NOMO-1 treated with DMSO at 0.1 percent for 48 hours (cell line): Measurements from ENCODE around the gene TDRD3.
A peak's percentile ranks its signal among the peaks of the same experiment; 100 is the strongest.
"Not testable (repeated sequence)": the region's sequence is repeated elsewhere in the genome, so short reads cannot be mapped to it uniquely, and the experiment has no call there.

ENCODE experiments used
- DNase-seq: peaks from one replicate; lab custom pipeline; 2025; ENCODE audit not compliant: unreplicated experiment; lab: John Stamatoyannopoulos, UW

Gene TDRD3

DNA sequence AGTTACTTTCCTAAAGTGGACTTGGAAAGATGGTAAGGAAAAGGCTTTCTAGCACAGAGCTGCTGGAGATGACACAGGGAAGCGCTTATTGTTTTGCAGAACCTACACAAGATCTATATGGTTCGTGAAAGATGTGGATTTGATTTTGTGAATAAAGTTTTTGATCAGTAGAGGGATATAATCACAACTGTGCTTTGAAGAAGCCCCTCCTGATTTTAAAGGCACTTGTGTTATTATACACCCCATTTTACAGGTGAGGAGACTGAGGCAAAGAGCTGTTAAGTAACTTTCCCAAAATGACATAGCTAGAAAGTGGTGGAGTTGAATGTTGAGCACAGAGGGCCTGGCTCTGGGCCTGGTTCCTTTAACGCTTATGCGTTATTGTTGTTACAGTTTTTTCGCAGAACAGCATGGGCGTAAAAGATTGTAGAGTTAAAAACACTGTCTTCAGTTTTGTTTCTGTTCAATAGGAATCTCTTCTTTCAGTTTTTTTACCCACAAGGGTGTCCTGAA lies 1.4 kb downstream of the TDRD3 start:
- no peak for DNase-seq

DNA sequence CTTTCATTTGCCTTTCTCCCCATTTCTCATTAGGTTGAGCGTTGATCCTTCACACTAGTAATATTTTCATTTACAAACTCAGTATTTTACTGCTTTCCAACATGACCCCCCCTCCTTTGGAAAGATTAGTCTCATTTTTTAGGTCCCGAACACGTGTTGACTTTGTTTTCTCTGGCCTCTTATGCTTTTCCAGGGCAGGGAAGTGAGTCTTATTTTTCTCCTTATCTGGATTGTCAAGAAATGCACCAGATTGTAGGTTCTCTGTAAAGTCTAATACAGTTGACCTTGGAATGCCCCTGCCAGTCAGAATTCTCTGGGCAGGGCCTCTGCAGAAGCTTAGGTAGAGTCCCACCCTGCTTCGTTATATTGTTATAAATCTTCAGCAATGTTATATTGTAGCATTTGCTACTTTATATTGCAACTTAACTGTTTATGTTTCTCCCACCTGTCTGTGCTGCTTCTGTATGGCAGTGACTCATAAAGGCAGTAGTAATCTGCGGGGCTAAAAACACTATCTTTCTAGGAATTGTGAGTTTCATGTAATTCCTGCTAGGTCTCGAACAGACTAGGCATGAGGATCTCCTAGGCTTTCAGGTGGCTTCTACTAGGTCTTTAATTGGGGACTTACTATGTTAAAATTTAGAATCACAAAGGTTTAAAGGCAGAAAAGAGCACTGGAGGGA lies 2.0 kb downstream of the TDRD3 start:
- DNase-seq = no peak

DNA sequence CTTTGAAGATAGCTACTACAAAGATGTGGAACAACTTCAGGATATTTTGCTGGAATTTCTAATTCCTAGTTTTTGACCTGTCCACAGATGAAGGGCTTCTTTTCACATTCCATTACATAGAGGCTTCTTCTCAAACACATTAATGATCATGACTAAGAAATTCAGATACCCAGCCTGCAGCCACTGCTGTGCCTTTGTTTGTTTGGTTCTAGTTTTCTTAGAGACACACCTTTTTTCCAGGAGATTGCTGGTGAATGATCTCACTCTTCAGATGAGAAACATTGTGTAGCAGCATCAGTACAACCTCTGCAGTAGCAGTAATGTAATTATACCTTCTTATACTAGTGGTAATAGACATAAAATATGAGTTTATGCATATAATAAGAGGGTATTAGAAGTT lies 5.0 kb downstream of the TDRD3 start:
- no peak for DNase-seq

DNA sequence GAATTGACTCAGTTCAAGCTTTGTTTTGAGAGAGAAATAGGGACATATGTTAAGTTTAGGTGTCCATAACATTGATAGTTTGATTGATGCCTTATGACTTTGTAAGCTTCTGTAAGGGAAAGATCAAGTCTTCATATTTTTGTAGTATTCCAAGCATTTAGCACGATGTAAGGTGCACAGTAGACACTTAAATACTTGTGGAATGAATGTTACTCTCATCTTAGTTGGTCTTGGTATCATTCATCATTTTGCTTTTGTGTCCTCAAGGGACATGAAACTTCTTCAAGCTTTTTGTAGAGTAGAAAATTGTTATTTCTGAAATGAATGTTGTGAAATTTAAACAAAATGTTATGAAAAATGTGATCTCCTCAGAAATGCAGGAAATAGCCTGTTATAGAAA lies 10.1 kb downstream of the TDRD3 start:
- no peak for DNase-seq

DNA sequence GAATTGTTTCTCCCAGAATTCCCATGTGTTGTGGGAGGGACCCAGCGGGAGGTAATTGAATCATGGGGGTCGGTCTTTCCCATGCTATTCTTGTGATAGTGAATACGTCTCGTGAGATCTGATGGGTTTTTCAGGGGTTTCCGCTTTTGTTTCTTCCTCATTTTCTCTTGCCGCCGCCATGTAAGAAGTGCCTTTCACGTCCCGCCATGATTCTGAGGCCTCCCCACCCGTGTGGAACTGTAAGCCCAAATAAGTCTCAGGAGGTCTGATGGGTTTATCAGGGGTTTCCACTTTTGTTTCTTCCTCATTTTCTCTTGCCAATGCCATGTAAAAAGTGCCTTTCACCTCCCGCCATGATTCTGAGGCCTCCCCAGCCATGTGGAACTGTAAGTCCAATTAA lies 10.8 kb downstream of the TDRD3 start:
- not testable (repeated sequence) for DNase-seq

DNA sequence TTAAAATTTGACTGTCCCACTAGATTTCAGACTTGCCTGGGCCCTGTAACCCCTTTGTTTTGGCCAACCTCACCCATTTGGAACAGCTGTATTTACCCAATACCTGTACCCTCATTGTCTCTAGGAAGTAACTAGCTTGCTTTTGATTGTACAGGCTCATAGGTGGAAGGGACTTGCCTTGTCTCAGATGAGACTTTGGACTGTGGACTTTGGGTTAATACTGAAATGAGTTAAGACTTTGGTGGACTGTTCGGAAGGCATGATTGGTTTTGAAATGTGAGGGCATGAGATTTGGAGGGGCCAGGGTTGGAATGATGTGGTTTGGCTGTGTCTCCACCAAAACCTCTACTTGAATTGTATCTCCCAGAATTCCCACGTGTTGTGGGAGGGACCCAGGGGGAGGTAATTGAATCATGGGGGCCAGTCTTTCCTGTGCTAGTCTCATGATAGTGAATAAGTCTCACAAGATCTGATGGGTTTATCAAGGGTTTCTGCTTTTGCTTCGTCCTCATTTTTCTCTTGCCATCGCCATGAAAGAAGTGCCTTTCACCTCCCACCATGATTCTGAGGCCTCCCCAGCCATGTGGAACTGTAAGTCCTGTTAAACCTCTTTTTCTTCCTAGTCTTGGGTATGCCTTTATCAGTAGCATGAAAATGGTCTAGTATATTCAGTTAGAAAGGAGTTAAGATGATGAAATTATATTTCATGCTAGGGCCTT lies 12.7 kb downstream of the TDRD3 start:
- DNase-seq = not testable (repeated sequence)

DNA sequence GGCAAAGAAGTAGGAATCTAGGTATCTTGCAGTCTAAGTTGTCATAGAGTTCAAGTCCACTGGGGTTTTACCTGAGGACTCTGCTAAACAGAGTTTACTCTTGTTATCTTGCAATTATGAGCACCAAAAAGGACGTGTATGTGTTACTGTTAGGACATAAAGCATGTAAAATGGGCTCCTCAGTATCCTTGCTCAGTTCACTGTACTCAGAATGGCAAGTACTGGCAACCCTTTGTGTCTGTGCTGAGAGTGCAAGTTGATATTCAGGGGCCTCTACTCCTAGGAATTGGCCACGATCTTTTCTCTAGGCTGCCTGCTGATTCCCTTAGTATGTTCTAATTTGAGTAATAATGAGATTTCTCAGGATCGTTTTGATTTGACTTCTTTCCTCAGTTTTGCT lies 13.3 kb downstream of the TDRD3 start:
- no peak for DNase-seq

DNA sequence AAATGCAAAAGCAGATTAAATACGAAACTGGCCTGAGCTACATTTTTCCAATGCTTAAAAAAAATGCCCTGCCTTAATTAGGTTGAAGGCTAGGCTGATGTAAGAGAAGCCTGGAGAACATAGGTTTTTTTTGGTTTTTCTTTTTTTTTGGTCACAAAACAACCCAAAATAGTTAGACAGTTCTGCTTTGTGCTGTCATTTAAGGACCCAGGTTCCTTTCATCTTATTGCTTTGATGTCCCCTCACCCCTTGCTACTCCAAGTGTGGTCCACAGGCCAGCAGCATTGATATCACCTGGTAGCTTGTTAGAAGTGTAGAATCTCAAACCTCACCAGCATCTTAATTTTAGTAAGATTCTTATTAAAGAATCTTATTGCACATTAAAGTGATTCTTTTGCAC lies 14.4 kb downstream of the TDRD3 start:
- DNase-seq = no peak

DNA sequence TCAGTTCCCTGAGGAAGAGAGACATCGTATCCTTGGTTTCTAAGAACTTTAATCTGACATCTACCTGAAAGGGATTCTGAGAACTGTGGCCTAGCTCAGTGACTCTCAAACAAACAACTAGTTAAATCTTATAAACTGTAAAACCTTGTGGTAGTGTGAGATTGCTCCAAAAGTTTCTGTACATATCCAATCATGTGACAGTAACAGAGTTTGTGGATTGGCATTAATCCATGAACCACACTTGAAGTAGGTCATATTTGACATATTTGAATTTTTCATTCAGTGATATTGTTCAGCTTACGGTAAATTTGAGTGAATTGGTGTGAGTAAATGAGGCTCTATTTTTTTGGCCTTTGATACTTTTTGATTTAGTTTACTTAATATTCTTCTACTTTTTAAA lies 15.0 kb downstream of the TDRD3 start:
- DNase-seq = no peak

DNA sequence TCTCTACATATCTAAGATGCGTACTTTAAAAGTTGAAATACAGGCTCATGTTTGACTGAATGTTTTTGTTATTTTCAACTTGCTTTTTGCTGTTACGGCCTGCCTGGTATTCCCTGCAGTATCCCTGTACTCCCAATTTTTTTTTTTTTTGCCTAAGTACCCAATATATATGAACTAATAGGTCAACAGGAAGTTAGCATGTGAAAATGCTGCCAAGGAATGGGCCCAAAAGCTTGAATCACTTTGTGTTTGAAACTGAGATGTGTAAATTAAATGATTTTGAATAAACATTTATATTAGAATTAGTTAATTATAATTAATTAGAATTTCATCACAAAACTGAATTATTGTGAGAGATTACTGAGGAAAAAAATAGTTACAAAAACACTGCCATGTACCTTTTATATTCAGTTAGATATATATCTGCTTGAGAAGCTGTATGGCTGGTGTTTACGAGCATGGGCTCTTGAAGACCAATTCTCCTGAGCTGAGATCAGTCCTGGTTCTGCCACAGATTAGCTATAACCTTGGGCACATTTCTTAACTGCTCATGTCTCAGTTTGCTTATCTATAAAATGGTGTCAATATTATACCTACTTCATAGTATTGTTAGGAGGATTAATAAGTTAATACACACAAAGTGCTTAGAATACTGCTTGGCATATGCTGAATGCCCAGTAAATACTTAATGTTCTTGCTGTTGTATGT lies 16.0 kb downstream of the TDRD3 start:
- no peak for DNase-seq

DNA sequence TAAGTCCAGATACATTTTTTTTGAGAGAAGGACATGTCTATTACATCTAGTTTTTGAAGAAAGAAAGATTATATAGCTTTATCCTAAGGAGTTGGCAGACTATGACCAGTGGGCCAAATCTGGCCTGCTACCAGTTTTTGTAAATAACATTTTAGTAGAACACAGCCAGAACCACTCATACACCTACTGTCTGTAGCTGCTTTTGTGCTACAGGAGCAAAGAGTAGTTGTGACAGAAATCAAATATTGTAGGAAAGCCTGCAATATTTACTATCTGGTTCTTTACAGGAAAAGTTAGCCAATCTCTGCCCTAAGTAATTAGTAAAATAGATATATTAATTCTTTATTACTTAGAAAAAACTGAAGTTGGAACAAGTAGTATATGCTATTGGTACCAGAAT lies 17.2 kb downstream of the TDRD3 start:
- DNase-seq = no peak

DNA sequence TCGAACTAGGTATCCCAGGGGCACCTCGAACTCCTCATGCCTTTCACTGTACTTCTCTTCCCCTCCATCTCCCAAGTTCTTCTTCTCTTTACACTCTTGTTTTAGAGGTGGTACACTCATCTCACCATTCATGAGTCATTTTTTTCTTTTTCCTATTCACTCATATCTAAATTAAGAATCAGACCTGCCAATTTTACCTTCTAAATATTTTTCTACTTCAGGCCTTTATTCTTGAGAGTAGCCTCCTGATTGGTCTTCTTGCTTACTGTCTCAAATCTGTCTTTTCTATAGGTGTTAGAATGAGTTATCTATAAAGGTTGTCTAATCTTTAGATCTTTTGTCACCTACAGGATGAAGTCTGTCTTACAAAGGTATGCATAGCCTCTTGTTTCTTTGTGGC lies 20.7 kb downstream of the TDRD3 start:
- DNase-seq = no peak

DNA sequence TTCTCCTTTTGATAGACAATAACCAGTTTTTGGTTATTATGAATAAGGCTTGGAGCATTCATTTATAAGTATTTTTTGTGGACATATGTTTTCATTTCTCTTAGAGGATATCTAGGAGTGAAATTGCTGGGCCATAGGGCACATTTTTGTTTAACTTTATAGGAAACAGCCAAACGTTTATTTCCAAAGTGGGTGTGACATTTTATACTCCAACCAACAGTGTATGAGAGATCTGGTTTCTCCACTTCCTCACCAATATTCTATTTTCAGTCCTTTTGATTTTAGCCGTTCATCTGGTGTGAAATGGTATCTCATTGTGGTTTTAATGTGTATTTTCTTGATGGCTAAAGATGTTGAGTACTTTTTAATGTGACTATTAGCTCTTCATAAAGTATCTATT lies 21.9 kb downstream of the TDRD3 start:
- DNase-seq = no peak

DNA sequence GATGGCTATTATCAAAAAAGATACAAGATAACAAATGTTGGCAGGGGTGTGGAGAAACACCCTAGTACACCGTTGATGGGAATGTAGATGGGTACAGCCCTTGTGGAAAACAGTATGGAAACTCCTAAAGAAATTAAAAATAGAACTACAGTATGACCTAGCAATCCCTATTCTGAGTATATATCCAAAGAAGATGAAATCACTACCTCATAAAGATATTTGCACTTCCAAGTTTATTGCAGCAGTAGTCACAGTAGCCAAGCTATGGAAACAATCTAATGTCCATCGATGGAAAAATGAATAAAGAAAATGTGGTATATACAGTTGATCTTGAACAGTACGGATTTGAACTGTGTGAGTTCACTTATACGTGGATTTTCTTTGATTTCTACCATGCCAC lies 28.3 kb downstream of the TDRD3 start:
- DNase-seq = no peak

DNA sequence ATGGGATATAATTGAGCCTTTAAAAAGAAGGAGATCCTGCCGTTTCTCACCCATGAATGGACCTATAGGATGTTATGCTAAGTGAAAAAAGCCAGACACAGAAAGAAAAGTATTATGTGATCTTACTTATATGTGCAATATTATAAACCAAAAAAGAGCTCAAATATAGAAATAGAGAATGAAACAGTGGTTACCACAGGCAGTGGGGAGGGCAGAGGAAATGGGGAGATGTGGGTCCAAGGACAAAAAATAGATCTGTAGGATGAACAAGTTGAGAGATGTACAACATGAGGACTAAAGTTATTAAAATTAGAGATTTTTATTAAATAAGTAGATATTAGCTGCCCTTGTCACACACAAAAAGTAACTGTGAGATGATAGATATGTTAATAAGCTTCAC lies 29.1 kb downstream of the TDRD3 start:
- no peak for DNase-seq

DNA sequence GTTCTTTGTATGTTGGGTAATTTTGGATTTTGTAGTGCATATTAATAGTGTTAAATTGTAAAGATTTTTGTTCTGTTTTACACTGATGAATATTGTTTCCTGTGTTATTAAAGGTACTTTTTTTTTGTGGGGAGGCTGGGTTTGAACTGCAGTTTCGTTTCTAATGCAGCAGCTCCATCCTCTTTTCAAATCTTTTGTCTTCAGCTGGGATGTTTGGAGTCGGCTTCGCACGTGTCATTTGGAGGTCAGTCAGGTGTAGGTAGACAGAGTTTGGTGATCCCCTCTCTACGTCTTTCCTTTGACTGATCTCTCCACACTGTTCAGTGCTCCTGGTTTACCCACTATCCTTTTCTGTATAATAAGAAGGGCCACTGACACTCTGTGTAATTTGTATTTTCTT lies 30.3 kb downstream of the TDRD3 start:
- no peak for DNase-seq

DNA sequence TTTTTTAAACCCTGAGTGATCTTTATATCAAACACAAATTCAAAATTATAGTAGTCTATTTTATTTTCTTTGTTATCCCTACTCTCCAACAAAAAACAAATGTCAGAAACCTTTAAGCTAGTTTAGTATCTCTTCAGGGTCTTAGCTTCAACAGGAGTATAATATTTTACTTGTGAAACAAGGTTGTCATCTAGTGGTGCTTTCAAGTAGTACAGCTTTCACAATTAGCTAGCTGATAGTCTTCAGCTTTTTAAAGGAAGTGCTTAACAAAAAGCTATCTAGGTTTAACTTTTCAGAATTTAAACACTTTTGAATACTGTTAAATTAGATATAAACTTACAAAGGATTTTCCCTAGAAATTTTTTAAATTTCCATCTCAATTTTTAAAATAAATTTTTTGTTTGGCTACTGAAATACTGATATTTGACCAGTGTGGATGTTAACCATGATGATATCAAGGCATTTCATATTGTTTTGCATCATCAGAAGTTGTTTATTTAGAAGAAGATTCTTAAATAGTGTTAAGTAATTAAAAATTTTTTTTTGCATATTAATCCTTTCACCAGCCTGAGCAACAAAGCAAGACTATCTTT lies 34.2 kb downstream of the TDRD3 start:
- peak; percentile 75 for DNase-seq

DNA sequence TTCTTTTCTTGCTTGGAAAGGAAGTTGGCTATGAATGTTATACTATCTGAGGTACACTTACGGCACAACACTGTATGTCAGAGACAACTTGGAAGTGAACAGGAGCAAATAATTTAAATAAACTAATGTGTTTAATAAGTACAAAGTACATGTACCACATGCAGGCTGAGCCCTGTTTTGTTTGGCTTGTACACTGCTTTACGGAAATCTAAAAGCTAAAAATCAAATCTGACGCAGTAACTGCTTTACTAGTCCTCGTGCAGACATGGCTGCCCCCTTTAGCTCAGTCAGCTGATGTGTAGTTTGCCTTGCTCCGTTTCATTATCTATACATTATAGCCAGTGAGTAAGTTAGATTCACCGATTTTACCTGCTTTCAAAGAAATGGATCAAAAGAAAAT lies 36.5 kb downstream of the TDRD3 start:
- DNase-seq = no peak

DNA sequence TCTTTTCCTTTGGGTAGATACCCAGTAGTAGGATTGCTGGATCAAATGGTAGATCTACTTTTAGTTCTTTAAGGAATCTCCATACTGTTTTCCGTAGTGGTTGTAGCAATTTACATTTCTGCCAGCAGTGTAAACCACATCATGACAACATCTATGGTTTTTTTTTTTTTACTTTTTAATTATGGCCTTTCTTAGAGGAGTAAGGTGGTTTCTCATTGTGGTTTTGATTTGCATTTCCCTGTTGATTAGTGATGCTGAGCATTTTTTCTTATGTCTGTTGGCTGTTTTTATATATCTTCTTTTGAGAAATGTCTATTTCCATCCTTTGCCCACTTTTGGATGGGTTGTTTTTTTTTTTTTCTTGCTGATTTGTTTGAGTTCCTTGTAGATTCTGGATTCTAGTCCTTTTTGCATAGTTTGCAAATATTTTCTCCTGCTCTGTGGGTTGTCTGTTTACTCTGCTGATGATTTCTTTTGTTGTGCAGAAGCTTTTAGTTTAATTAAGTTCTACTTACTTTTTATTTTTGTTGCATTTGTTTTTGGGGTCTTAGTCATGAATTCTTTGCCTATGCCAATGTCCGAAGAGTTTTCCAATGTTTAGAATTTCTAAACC lies 38.8 kb downstream of the TDRD3 start:
- no peak for DNase-seq

DNA sequence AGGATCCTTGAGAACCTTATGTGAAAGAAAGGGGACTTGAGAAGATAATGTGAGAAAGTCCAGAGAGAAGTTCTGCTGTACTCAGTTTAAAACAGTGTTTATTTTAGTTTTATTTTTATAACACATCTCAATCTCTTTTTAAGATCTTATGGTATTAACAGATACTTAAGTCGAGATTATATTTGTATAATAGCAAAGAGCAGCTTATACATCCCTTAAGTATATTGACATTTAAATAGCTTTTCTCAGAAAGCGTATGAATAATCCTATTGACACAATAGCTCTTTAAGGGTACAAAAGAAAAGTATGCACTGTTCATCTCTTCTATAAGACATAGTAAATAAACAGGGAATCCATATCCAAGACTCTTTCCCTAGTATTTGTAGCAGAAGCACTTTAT lies 42.2 kb downstream of the TDRD3 start:
- no peak for DNase-seq

DNA sequence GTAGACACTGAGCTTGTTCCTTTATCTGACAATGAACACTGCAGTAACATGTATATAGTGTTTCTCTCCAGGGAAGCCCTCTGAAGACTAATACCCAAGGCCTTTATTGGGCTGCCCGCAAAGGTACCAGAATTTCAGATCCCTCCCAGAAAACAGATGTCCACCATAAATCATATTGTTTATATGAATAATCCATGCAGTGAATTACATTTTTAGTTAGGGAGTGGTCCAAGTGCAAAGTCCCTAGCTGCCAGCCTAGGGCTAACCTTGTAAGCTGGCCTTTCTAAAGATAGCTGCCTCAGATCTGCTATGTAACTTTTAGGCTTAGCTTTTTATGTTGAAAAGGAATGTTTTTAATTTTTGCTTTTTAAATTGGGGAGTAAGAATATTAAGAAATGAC lies 44.7 kb downstream of the TDRD3 start:
- DNase-seq = no peak
